Activated CD8-positive, alpha-beta T cell treated with anti-CD3 and anti-CD28 coated beads, Interleukin-2, amount 10 ng/mL, durations not matched to agents 7 days and 5 days (primary cell): ENCODE data around the gene SPATS2. TPM values are rescaled to one million over a fixed set of nuclear protein-coding genes. Genes with fewer than 3 reads are reported as not detected.
"Not testable (repeated sequence)": the region's sequence is repeated elsewhere in the genome, so short reads cannot be mapped to it uniquely, and the experiment has no call there.

Source experiments
- ATAC-seq: fragments of 150-1000 bp; cut with Tn5 transposase; one replicate; pipeline ENCODE4 v1.10.0; 2021; ENCODE audit warnings: moderate library complexity
- CTCF ChIA-PET: fragments of 350-600 bp; sonication (Branson Sonifier 250); formaldehyde crosslinking; loops from one replicate; lab custom pipeline; 2021; ENCODE audit warnings: antibody characterized with exemption; lab: Charles Lee
- POLR2A ChIA-PET: fragments of 350-600 bp; sonication (Branson Sonifier 250); formaldehyde crosslinking; loops from one replicate; lab custom pipeline; 2021; ENCODE audit warnings: antibody characterized with exemption; lab: Charles Lee
- DNase-seq: peaks from one replicate; pipeline ENCODE4 v3.0.0-alpha.2; 2020
- H3K27ac Mint-ChIP-seq: one replicate; pipeline ENCODE4 v1.8.0; 2021; ENCODE audit warnings: mild to moderate bottlenecking, mixed read lengths
- H3K27me3 Mint-ChIP-seq: one replicate; pipeline ENCODE4 v1.8.0; 2021; ENCODE audit warnings: low read depth, mixed read lengths
- H3K36me3 Mint-ChIP-seq: one replicate; pipeline ENCODE4 v1.8.0; 2021; ENCODE audit warnings: low read depth, mixed read lengths
- H3K4me1 Mint-ChIP-seq: one replicate; pipeline ENCODE4 v1.8.0; 2021; ENCODE audit warnings: low read depth, mixed read lengths
- H3K4me3 Mint-ChIP-seq: one replicate; pipeline ENCODE4 v1.8.0; 2021; ENCODE audit warnings: mild to moderate bottlenecking, mixed read lengths
- H3K9me3 Mint-ChIP-seq: one replicate; pipeline ENCODE4 v1.8.0; 2022; ENCODE audit warnings: mixed read lengths; ENCODE audit not compliant: insufficient read depth
- total RNA-seq, 2 experiments: library from RNA; stranded (reverse); gene quantifications; one replicate each; pipeline ENCODE4 v1.2.3, GENCODE V29; 2021

SPATS2 gene
- total RNA-seq, 2 experiments from 2014 or later = 12.9 to 13.0 TPM

GRCh38 chr12:49519574-49519936 lies 152.3 kb downstream of the SPATS2 start:
- Mint-ChIP-seq H3K4me3 (no peak overlapping the region), H3K4me1 (no peaks in the 10 kb centered on the region), H3K36me3 (no peaks in the 10 kb centered on the region), H3K27ac (no peak overlapping the region), H3K9me3 (no peaks in the 10 kb centered on the region), H3K27me3 (no peaks in the 10 kb centered on the region)
- no peak for DNase-seq
- POLR2A ChIA-PET = no interaction called here
- CTCF ChIA-PET = interaction anchor here (1.7 to 10.4 kb wide), 2 partner anchors 160 to 172 kb away, joined by 5 to 393 read pairs; no protein-coding TSS in a partner anchor
- ATAC-seq = no peak

- ChIA-PET POLR2A (no interaction called here), CTCF (no interaction called here)
- no peak overlapping the region for H3K4me3 Mint-ChIP-seq
- no peaks in the 10 kb centered on the region for H3K27me3 Mint-ChIP-seq
- no peak overlapping the region for H3K27ac Mint-ChIP-seq
- ATAC-seq = no peak
- H3K9me3 Mint-ChIP-seq = no peaks in the 10 kb centered on the region
- no peaks in the 10 kb centered on the region for H3K36me3 Mint-ChIP-seq
- no peaks in the 10 kb centered on the region for H3K4me1 Mint-ChIP-seq
- DNase-seq = no peak
These were observed 154.1 kb downstream of the SPATS2 start for GRCh38 chr12:49521389-49521788.

GRCh38 chr12:49524660-49525324 lies 157.5 kb downstream of the SPATS2 start:
- H3K4me1 Mint-ChIP-seq = peaks cover 3% of the 10 kb centered on the region
- POLR2A ChIA-PET = no interaction called here
- CTCF ChIA-PET = interaction anchor here (0.6 to 7.3 kb wide), 6 partner anchors 10 to 182 kb away, joined by 3 to 45 read pairs (median 4); partner anchors contain the start of gene DNAJC22
- ATAC-seq (no peak), DNase-seq (no peak)
- H3K4me3 Mint-ChIP-seq = no peak overlapping the region
- H3K27me3 Mint-ChIP-seq = no peaks in the 10 kb centered on the region
- no peaks in the 10 kb centered on the region for H3K36me3 Mint-ChIP-seq
- no peaks in the 10 kb centered on the region for H3K9me3 Mint-ChIP-seq
- no peak overlapping the region for H3K27ac Mint-ChIP-seq

DNA sequence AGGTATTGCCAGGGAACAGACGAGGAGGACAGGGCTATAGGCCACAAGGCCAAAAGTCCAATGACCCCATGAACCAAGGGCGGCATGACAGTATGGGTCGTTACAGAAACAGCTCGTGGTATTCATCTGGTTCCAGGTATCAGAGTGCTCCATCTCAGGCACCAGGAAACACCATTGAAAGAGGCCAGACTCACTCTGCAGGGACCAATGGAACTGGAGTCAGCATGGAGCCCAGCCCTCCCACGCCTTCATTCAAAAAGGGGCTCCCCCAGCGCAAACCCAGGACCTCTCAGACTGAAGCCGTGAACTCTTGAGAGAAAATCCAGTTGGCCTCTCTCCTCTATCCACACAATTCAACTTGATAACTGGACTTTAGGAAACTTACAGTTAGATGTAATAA lies 158.7 kb downstream of the SPATS2 start:
- H3K4me3 Mint-ChIP-seq = no peak overlapping the region
- H3K9me3 Mint-ChIP-seq = no peaks in the 10 kb centered on the region
- ChIA-PET POLR2A (no interaction called here), CTCF (interaction anchor here (0.8 to 7.3 kb wide), 4 partner anchors 11 to 237 kb away, joined by 3 to 45 read pairs (median 12); no protein-coding TSS in a partner anchor)
- H3K36me3 Mint-ChIP-seq = no peaks in the 10 kb centered on the region
- H3K27ac Mint-ChIP-seq = no peak overlapping the region
- no peaks in the 10 kb centered on the region for H3K27me3 Mint-ChIP-seq
- DNase-seq = no peak
- no peak for ATAC-seq
- peaks cover 3% of the 10 kb centered on the region for H3K4me1 Mint-ChIP-seq

- H3K27ac Mint-ChIP-seq = no peak overlapping the region
- H3K36me3 Mint-ChIP-seq = no peaks in the 10 kb centered on the region
- H3K4me1 Mint-ChIP-seq = peaks cover 3% of the 10 kb centered on the region
- peaks cover under 1% of the 10 kb centered on the region for H3K27me3 Mint-ChIP-seq
- H3K9me3 Mint-ChIP-seq = no peaks in the 10 kb centered on the region
- CTCF ChIA-PET = interaction anchor here (1.1 to 7.3 kb wide), 5 partner anchors 13 to 185 kb away, joined by 3 to 45 read pairs (median 4); no protein-coding TSS in a partner anchor
- no peak for DNase-seq
- no peak overlapping the region for H3K4me3 Mint-ChIP-seq
- no peak for ATAC-seq
- POLR2A ChIA-PET = interaction anchor here (0.5 to 0.7 kb wide), 2 partner anchors 23 to 1651 kb away, joined by 3 read pairs; no protein-coding TSS in a partner anchor
These were observed 160.3 kb downstream of the SPATS2 start for GRCh38 chr12:49527361-49528130.

DNA sequence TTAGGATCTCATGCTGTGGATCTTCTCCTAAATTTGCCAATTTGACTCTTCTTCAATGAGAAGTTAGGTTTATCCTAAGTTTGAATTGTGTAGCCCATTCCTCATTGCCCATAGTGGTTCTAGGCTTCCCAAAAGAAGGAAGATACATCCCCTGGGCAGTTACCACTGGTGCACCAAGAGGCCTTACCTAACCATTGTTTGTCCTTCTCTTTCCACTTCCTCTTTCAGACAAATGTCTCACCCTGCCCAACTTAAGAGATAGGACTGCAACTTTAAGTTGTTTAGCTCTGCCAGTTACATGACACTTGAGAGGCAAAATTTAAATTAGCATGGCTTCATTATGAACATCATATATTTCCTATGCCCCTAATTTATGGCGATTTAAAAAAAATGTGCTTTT lies 162.2 kb downstream of the SPATS2 start:
- ChIA-PET POLR2A (no interaction called here), CTCF (interaction anchor here (7.3 kb wide), 1 partner anchor 172 kb away, joined by 45 read pairs; no protein-coding TSS in a partner anchor)
- H3K9me3 Mint-ChIP-seq = no peaks in the 10 kb centered on the region
- no peaks in the 10 kb centered on the region for H3K36me3 Mint-ChIP-seq
- no peak overlapping the region for H3K4me3 Mint-ChIP-seq
- H3K4me1 Mint-ChIP-seq = peaks cover 3% of the 10 kb centered on the region
- peaks cover 3% of the 10 kb centered on the region for H3K27me3 Mint-ChIP-seq
- ATAC-seq = no peak
- DNase-seq = no peak
- no peak overlapping the region for H3K27ac Mint-ChIP-seq

DNA sequence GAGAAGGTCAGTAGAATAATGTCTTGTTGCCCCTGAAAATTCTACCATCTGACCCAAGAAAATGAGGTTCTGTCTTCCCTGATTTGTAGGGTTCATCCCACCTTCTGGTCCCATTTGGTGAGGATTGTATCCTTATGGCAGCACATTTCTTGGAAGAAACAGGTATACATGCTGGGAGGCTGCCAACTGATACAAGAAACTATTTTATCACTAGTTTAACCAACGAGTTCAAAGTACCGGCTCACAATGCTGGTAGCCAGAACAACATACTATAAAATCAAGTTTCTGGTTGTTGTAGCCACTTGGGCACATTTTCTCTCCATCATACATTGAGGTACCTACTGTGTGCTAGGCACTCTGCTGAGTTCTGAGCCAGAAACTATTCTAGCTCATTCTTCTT lies 164.5 kb downstream of the SPATS2 start:
- no peaks in the 10 kb centered on the region for H3K9me3 Mint-ChIP-seq
- DNase-seq (no peak), ATAC-seq (no peak)
- peaks cover 18% of the 10 kb centered on the region for H3K27me3 Mint-ChIP-seq
- no peak overlapping the region for H3K4me3 Mint-ChIP-seq
- no peaks in the 10 kb centered on the region for H3K36me3 Mint-ChIP-seq
- no peak overlapping the region for H3K27ac Mint-ChIP-seq
- ChIA-PET POLR2A (interaction anchor here (0.6 kb wide), 1 partner anchor 349 kb away, joined by 3 read pairs; no protein-coding TSS in a partner anchor), CTCF (interaction anchor here (1.0 to 2.3 kb wide), 4 partner anchors 50 to 243 kb away, joined by 4 to 12 read pairs (median 4); no protein-coding TSS in a partner anchor)
- peaks cover 3% of the 10 kb centered on the region for H3K4me1 Mint-ChIP-seq

DNA sequence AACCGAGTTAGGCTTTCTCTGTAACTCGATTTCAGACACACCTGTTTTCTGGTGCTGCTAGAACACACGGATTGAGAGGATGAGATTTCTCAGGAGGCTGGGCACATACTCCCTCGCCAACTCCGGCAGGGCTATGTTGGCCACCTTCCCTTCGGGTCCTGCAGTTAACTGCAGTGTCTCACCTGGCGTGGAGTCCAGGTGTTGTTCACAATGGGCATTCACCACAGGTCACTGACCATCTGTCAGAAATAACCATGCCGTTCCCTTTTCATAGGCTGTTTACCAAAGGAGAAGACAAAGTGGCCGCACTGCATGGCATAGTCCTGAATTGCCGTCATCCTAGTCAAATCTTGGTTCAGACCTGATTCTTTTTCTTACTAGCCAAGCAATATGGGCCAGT lies 166.1 kb downstream of the SPATS2 start:
- Mint-ChIP-seq H3K36me3 (no peaks in the 10 kb centered on the region), H3K27ac (no peak overlapping the region), H3K27me3 (peaks cover 31% of the 10 kb centered on the region), H3K9me3 (no peaks in the 10 kb centered on the region), H3K4me3 (no peak overlapping the region), H3K4me1 (peaks cover 8% of the 10 kb centered on the region)
- no peak for DNase-seq
- CTCF ChIA-PET = interaction anchor here (1.4 to 2.3 kb wide), 3 partner anchors 48 to 186 kb away, joined by 4 to 12 read pairs (median 5); no protein-coding TSS in a partner anchor
- no peak for ATAC-seq
- POLR2A ChIA-PET = no interaction called here

- H3K4me3 Mint-ChIP-seq, DNase-seq, H3K36me3 Mint-ChIP-seq, ATAC-seq, H3K27ac Mint-ChIP-seq, H3K9me3 Mint-ChIP-seq, H3K4me1 Mint-ChIP-seq: not testable (repeated sequence)
- H3K27me3 Mint-ChIP-seq = peaks cover 32% of the 10 kb centered on the region
- ChIA-PET POLR2A (interaction anchor here (1.0 kb wide), 1 partner anchor 208 kb away, joined by 3 read pairs; no protein-coding TSS in a partner anchor), CTCF (interaction anchor here (1.2 to 1.4 kb wide), 3 partner anchors 20 to 175 kb away, joined by 3 to 7 read pairs (median 3); no protein-coding TSS in a partner anchor)
These were observed 166.9 kb downstream of the SPATS2 start for GRCh38 chr12:49534122-49534521.

DNA sequence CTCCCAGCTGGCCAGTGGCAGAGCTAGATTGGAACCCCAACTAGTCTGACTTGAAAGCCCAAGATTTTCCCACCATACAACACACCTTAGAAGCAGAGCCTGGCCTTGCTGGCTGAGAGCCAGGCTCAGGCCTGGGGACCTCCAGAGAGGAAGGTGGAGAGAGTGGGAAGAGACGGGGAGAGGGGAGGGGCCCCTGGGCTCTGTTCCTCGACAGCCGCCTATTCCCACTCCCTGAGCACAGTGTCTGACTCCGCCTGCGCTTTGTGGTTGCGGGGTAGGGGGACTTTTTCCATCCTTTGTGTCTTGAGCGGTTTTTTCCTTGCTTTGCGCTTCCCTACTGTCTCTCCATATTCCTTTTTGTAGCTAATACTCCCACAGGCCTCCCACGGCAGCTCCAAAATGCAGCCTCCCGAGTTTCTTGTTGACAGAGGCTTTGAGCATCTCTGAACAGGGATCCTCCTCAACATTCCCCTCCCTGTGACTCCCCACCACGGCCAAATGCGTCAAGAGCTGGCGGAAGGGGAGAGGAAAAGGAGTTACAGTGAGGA lies 167.5 kb downstream of the SPATS2 start:
- POLR2A ChIA-PET = interaction anchor here (1.0 kb wide), 1 partner anchor 207 kb away, joined by 3 read pairs; no protein-coding TSS in a partner anchor
- no peak for DNase-seq
- no peak overlapping the region for H3K27ac Mint-ChIP-seq

DNA sequence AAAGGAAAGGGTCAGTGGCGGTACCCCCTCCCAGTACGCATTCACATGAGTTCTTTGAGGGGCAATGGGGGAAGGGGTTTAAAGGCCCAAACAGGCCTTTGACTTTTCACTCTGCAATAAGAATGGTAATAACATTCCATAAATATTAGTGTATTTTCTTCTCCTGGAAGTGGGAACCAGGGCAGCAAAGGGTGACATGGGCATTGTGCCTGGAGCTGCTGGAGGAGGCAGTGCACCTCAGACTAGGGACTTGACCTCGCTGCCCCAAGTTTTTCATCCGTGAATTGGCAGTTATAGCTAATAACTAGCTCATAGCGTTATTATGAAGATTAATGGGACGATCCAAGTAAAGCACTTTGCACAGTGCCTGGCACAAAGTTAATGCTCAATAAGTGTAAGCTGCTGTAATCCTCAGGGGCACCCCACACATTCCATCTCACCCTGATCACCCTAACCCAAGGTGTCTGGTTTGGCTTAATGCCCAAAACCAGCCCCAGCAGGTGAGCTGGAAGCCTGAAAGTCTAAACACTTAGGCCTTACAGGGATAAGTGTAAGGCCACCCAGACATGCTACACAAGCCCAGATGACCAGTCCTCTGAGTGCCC lies 168.8 kb downstream of the SPATS2 start:
- POLR2A ChIA-PET = interaction anchor here (0.6 kb wide), 1 partner anchor 10 kb away, joined by 3 read pairs; no protein-coding TSS in a partner anchor
- H3K27ac Mint-ChIP-seq = no peak overlapping the region
- no peaks in the 10 kb centered on the region for H3K36me3 Mint-ChIP-seq
- no peaks in the 10 kb centered on the region for H3K9me3 Mint-ChIP-seq
- DNase-seq (no peak), ATAC-seq (no peak)
- CTCF ChIA-PET = interaction anchor here (0.9 to 1.4 kb wide), 5 partner anchors 17 to 189 kb away, joined by 3 to 7 read pairs (median 5); partner anchors contain the start of gene DNAJC22
- H3K27me3 Mint-ChIP-seq = peaks cover 45% of the 10 kb centered on the region
- H3K4me3 Mint-ChIP-seq = no peak overlapping the region
- peaks cover 17% of the 10 kb centered on the region for H3K4me1 Mint-ChIP-seq

More for the DNA sequence above, 167.5 kb downstream of the SPATS2 start:
- H3K4me1 Mint-ChIP-seq = peaks cover 8% of the 10 kb centered on the region
- CTCF ChIA-PET = interaction anchor here (1.2 to 1.4 kb wide), 3 partner anchors 21 to 176 kb away, joined by 3 to 7 read pairs (median 3); no protein-coding TSS in a partner anchor
- no peaks in the 10 kb centered on the region for H3K36me3 Mint-ChIP-seq
- no peak overlapping the region for H3K4me3 Mint-ChIP-seq
- no peak for ATAC-seq
- peaks cover 37% of the 10 kb centered on the region for H3K27me3 Mint-ChIP-seq
- H3K9me3 Mint-ChIP-seq = no peaks in the 10 kb centered on the region
